Esophagus squamous epithelium (tissue), 4 donors: Measurements from ENCODE around the gene FKBP14.

Source experiments
- CTCF ChIP-seq, 6 experiments: fragments of 450-650 bp in 4 of 6; fragments of 200-600 bp in 2 of 6; sonication (generic) in 2 of 6; IDR thresholded peaks; one replicate each; pipeline ENCODE4 v1.5.1; 2016 to 2019; ENCODE audit warnings: antibody characterized with exemption in 6 of 6, mild to moderate bottlenecking in 4 of 6, moderate library complexity in 4 of 6
- POLR2A ChIP-seq, 4 donors: fragments of 450-650 bp; IDR thresholded peaks; one replicate each; pipeline ENCODE4 v1.6.1; 2017; ENCODE audit warnings: antibody characterized with exemption in 4 of 4, mild to moderate bottlenecking in 4 of 4, moderate library complexity in 3 of 4

- TF ChIP-seq CTCF (IDR thresholded peaks at IDR 0.05) (no peak), POLR2A (IDR thresholded peaks at IDR 0.05) (no peak)
These were observed 11.9 kb upstream of the FKBP14 start for GRCh38 chr7:30038196-30038980.
